ENCODE measurements around the gene PGAP3. TPM values are rescaled to one million over a fixed set of nuclear protein-coding genes. Genes with fewer than 3 reads are reported as not detected.

Gene PGAP3, protein sequence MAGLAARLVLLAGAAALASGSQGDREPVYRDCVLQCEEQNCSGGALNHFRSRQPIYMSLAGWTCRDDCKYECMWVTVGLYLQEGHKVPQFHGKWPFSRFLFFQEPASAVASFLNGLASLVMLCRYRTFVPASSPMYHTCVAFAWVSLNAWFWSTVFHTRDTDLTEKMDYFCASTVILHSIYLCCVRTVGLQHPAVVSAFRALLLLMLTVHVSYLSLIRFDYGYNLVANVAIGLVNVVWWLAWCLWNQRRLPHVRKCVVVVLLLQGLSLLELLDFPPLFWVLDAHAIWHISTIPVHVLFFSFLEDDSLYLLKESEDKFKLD
- total RNA-seq = 10.8 TPM in 2 replicates

DNA sequence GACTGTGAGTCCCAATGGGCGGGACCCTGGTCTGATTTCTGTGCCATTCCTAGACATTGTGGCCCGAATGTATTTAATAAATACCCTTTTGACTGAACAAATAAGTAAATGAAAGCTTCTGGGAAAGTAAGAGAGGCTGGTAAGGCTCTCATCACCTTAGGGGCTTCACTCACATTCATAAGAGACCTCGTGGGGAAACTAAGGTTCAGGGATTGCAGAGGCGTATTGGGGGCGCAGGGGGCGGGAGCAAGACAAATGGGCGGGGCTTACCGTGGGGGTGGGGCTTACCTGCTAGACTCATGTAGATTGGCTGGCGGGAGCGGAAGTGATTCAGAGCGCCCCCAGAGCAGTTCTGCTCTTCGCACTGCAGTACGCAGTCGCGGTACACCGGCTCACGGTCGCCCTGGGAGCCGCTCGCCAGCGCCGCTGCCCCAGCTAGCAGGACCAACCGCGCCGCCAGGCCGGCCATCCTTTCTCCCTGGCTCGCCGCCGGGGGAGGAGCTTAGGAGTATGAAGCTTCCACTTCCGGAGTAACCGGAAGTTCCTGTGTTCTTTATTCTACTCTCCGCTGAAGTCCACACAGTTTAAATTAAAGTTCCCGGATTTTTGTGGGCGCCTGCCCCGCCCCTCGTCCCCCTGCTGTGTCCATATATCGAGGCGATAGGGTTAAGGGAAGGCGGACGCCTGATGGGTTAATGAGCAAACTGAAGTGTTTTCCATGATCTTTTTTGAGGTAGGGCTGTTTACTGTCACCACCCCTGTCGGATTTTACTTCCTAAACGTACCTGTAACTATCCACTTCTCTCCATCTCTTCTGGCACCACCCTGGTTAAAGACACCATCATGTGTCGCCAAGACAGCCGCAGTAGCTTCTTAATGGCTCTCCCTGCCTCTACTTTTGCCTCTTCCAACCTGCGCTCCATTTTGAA lies at the start of gene PGAP3:
Gene PGAP3 (minus strand): TSS at position 512 of the 929 bp plus-strand sequence. CDS start 43 bp downstream, at position 469.
- peak within 1 kb of the TSS; percentile 48 for H3K4me3 ChIP-seq (ENCODE audit: low read depth, low read length)
- no peak for FAIRE-seq
- peaks cover 3% of the 10 kb centered on the region for H3K36me3 ChIP-seq (ENCODE audit: control insufficient read depth, insufficient read depth, low read length)
- TF ChIP-seq CTCF (IDR thresholded peaks at IDR 0.05; ENCODE audit: insufficient read depth, low read length, severe bottlenecking) = peak; percentile 5
- DNase-seq (ENCODE audit: low read depth) = peak; percentile 87
- no peaks in the 10 kb centered on the region for H3K27me3 ChIP-seq (ENCODE audit: control insufficient read depth, insufficient read depth, low read length)

DNA sequence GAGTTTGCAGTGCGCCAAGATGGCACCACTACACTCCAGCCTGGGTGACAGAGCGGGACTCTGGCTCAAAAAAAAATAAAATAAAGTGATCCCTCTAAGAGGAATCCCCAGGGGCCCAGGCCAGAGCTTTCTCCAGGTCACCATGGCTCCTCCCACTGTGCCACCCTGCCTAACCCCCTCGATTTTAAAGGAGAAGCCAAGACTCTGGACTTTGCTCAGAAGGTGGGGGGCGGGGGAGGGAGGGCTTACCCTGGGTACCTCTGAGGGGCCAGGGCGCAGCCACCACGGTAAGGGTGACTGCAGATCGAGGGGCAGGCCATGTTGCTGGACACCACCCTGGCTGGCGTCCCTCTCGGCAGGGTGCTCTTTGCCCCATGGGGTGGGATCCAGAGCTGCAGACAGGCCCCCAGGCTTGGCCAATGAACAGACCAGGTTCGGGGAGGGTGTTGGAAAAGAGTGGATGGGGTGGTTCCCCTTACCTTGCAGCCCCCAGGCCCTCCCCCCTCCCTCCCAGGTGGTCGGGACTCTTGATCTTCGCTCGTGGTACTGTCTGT lies 49.4 kb upstream of the PGAP3 start:
- Histone ChIP-seq H3K4me3 (ENCODE audit: low read depth, low read length) (peak overlapping the region; percentile 52), H3K36me3 (ENCODE audit: control insufficient read depth, insufficient read depth, low read length) (peaks cover 3% of the 10 kb centered on the region), H3K27me3 (ENCODE audit: control insufficient read depth, insufficient read depth, low read length) (no peaks in the 10 kb centered on the region)
- no peak for FAIRE-seq
- TF ChIP-seq CTCF (IDR thresholded peaks at IDR 0.05; ENCODE audit: insufficient read depth, low read length, severe bottlenecking) = no peak
- no peak for DNase-seq (ENCODE audit: low read depth)

DNA sequence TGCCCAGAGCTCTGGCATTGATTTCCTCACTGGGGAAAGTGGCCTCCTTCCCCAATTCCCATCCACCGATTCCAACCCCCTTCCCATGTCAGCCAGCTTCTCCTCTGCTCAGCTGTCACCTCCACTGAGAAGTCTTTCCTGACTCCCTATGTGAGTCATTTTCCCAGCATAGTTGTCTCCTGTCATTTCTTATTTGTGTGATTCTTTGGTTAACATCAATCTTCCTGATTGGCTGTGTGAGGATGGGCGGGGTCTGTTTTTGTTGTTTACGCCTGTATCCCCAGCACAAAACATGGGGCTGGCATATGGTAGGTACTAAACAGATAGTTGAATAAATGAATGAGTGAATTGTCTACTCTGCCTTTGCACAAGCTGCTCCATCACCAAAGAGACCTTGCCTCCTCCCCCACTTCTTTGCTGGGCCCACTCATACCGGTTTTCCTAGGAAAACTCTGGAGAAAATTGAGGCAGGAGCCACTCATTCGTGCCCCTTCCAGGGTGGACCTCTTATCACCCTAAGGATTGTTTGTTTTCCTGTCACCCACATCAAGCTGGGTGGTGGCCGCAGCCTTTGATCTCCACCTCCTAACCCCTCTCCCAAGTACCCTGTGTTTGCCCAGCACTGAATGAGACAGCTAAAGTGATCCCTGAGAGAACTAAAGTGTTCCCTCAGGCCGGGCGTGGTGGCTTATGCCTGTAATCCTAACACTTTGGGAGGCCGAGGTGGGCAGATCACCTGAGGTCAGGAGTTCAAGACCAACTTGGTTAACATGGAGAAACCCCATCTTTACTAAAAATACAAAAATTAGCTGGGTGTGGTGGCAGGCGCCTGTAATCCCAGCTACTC lies 48.7 kb upstream of the PGAP3 start:
- peak; percentile 35 for DNase-seq (ENCODE audit: low read depth)
- no peaks in the 10 kb centered on the region for H3K27me3 ChIP-seq (ENCODE audit: control insufficient read depth, insufficient read depth, low read length)
- no peak overlapping the region for H3K4me3 ChIP-seq (ENCODE audit: low read depth, low read length)

GRCh38 chr17:39735882-39736281 lies 48.0 kb upstream of the PGAP3 start:
- Histone ChIP-seq H3K4me3 (ENCODE audit: low read depth, low read length) (no peak overlapping the region), H3K36me3 (ENCODE audit: control insufficient read depth, insufficient read depth, low read length) (no peaks in the 10 kb centered on the region), H3K27me3 (ENCODE audit: control insufficient read depth, insufficient read depth, low read length) (no peaks in the 10 kb centered on the region)
- DNase-seq (ENCODE audit: low read depth) (no peak), FAIRE-seq (no peak)
- TF ChIP-seq CTCF (IDR thresholded peaks at IDR 0.05; ENCODE audit: insufficient read depth, low read length, severe bottlenecking) = no peak

More for the DNA sequence above, 48.7 kb upstream of the PGAP3 start:
- no peak for TF ChIP-seq CTCF (IDR thresholded peaks at IDR 0.05; ENCODE audit: insufficient read depth, low read length, severe bottlenecking)
- FAIRE-seq = peak; percentile 89
- no peaks in the 10 kb centered on the region for H3K36me3 ChIP-seq (ENCODE audit: control insufficient read depth, insufficient read depth, low read length)

DNA sequence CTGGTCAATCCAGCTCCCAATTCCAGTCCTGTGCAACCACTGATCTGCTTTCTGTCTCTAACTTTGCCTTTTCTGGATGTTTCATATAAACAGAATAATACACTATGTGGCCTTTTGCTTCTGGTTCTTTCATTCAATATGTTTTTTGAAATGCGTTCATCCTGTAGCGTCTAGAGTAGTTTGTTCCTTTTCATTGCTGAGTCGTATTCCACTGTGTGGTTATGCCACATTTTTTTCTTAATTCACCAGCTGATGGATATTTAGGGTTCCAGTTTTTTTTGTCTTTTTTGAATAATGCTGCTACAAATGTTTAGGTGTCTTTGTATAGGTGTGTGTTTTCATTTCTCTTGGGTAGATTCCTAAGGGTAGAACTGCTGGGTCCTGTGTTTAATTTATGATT lies 44.7 kb upstream of the PGAP3 start:
- peaks cover 9% of the 10 kb centered on the region for H3K36me3 ChIP-seq (ENCODE audit: control insufficient read depth, insufficient read depth, low read length)
- H3K4me3 ChIP-seq (ENCODE audit: low read depth, low read length) = no peak overlapping the region
- FAIRE-seq (no peak), DNase-seq (ENCODE audit: low read depth) (no peak)
- no peaks in the 10 kb centered on the region for H3K27me3 ChIP-seq (ENCODE audit: control insufficient read depth, insufficient read depth, low read length)
- TF ChIP-seq CTCF (IDR thresholded peaks at IDR 0.05; ENCODE audit: insufficient read depth, low read length, severe bottlenecking) = no peak

Measured in bronchial epithelial cell (primary cell).